HG03342 (cell line): ENCODE data around the gene CASP6.

Experiments
- ATAC-seq: cut with Tn5 transposase; IDR thresholded peaks from one replicate; pipeline ENCODE4 v1.9.1; 2021; ENCODE audit warnings: mild to moderate bottlenecking, moderate library complexity; ENCODE audit not compliant: unreplicated experiment

Gene CASP6

DNA sequence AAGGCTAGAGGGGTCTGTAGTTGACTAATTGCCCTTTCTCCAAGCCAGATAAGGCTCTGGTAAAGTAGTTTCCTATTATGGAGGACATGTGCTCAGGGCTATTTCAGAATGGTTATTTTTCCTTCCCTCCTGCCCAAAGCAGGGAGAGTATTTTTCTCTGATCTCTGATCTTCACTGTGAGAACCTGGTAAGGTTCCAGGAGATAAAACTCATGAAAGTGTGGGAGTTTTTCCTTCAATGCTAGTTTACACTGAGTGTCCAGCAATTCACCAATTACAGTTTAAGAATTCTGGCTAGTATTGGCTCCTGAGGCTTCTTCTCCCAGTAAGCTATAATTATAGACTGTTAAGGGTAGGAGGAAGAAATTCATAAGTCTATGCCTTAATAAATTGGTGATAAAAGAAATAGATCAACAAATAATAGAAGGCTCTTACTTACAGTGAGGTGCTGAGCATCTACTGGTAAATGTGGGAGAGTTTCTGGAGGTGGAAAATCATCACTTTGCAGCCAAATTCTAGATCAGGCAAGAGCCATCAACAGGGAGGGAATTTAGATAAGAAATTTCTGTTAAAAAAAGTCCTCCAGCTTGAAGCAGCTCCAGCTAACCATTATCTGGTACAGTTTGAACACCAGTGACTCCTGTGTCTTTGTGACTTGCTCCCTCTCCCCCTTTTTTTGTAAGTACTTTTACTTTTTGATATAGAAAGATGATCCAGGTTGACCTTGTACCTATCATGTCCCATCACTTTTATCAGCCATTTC, 30.9 kb downstream of the CASP6 start:
- ATAC-seq = no peak

DNA sequence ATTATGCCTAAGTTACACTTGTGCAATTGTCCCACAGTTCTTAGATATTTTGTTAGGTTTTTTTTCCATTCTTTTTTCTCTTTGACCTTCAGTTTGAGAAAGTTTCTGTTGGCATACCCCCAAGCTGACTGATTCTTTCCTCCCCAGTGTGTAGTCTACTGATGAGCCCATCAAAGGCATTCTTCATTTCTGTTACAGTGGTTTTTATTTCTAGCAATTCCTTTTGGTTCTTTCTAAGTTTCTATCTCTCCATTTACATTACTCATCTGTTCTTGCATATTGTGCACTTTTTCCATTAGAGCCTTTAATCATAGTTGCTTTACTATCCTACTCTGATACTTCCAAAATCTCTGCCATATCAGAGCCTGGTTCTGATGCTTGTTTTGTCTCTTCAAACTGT, 31.9 kb downstream of the CASP6 start:
- no peak for ATAC-seq

DNA sequence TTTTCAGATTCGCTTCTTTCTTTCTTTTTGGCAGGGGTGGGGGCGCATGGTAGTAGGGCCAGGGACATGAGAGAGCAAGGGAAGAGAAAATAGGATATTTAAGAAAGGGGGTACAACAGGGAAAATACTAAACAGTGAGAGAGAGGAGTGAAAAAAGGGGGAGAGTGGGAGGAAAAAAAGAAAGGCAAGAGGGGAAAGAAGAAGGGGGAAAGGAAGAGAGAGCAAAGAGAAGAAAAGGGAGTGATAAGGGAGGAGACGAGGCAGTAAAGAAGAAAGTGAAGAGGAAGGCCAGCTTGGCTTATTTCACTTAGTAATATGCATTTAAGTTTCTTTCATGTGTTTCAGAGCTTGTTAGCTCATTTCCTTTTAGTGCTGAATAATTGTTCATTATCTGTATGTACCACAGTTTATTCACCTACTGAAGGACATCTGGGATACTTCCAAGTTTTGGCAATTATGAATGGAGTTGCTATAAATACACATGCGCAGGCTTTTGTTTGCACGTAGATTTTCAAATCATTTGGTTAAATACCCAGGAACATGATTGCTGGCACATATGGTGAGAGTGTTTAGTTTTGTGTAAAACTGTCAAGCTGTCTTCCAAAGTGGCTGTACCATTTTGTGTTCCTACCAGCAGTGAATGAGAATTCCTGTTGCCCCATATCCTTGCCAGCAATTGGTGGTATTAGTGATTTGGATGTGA, 37.3 kb downstream of the CASP6 start:
- no peak for ATAC-seq

DNA sequence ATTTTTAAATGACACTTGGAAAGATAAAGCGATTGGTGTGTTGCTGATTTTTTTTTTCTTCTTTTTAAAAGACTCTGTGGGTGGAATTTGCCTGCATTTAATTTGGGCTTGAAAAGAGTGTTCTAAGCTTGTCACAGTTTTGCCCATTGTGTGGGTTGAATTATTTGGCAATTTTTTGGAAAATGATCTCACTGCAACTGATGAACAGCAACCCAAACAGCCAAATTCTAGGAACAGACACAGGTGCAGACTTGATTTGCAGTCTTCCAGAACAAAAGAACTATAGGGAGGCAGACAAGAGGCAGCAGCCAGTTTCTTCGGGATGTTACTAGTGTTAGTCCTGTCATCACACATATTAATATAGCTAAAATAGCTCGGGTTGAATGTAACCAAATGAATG, 40.5 kb downstream of the CASP6 start:
- ATAC-seq = no peak

DNA sequence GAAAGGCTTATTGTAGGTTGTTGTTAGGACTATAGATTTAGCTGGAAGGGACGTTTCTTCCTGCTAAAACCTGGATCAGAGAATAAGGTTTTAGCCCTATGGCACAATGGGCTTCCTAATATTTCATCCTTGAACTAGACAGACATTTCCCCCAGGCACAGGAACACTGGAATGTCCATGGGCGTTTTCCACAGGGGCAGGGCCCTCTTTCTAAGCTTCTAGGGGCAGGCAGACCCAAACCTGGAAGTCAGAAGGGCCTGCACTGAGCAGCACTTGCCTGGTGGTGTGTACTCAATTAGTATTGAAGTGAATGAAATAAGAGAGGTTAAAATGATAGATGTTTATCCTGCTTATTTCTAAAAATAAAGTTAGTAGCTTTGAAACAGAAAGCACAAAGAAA, 41.1 kb downstream of the CASP6 start:
- no peak for ATAC-seq

DNA sequence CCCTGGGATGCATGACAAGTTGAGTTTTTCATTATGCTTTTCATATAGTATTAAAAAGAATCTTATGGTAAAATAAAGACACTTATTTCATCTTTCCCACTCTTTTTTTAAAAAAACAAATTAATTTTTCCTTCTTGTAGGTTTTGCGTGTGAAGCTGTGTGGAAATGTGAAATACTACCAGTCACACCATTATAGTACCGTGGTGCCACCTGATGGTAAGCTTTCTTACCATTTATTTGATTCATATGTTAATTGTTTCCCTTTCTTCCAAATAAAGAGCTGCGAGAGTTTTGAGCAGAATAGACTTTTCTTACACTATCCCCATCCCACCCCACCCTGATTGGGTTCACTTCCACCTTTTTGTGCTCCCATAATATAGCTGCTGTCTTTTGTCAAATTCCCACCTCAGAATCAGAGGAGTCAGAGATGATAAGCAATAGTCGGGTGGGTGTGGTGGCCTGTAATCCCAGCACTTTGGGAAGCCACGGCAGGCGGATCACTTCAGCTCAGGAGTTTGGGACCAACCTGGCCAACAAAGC, 44.3 kb downstream of the CASP6 start:
- no peak for ATAC-seq

DNA sequence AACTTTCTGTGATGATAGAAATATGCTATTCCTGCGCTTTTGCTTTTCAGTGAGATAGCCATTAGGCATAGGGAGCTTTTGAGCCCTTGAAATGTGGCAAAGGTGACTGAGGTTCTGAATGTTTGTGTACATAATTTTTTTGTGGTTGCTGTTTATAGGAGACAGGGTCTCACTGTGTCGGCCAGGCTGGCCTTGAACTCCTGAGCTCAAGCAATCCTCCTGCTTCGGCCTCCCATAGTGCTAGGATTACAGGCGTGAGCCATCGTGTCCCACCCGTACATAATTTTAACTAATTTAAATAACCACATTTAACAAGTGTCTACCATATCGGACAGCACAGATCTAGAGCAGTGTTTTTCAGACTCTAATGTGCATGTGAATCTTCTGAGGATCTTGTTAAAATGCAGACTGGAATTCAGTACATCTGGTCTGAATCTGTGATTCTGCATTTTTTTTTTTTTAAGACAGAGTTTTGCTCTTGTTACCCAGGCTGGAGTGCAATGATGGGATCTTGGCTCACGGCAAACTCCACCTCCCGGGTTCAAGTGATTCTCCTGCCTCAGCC, 45.3 kb downstream of the CASP6 start:
- ATAC-seq = no peak

DNA sequence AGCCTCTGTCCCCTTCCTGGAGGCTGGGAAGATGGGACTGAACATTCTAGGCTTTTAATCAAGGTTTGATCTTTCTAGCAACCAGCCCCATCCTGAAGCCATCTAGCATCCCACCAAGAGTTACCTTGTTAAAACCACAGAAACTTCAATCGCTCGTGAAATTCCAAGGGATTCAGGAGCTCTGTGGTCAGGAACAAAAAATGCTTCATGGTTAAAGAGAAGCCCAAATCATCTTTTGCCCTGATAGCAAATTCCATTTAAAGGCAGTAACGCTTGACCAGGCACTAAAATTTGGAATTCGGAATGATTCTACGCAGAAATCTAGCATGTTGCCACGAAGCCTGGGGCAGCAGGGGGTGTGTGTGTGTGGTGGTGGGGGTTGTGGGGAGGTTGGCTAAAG, 47.8 kb downstream of the CASP6 start:
- no peak for ATAC-seq

DNA sequence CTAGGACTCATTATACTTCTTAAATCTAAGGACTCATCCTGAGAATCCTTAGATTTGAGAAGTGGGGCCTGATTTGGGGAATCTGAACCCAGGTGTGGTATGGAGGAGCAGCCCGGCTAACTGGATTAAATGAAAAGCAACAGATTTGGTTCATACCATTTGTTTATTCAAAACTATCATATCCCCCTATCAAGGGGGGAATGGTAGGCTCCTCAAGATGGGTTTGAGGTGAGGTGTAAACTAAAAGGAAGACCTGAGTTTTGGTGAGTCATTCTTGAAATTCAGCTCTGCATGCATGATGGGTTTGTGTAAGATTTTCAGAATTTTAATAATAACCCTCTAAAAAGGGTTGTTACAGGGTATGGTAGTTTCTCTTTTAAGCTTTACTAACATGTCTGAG, 53.4 kb downstream of the CASP6 start:
- ATAC-seq = peak; percentile 87

DNA sequence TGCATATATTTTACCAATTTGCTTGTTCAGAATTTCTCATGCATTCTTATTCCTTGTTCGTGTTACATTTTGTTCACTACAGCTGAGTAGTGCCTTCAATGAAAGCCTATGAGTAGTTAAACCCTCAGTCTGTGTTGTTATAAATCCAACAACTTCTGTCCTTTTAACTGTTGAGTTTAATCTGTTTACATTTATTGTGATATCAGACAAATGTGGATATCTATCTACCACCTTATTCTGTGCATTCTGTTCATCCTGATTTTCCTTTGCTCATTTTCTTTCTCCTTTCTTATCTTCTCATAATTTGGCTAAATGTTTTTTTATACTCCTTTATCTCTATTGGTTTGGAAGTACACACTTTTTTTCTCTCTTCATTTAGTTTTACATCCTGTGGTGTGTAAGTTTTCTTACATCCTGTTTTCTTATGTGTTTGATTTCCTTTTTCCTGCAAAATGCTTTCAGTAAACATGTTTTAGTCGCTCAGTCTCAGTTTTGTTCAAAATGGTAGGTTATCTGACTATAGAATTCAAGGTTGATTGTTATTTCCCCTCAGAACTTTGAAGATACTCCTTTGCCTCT, 54.2 kb downstream of the CASP6 start:
- ATAC-seq = no peak

DNA sequence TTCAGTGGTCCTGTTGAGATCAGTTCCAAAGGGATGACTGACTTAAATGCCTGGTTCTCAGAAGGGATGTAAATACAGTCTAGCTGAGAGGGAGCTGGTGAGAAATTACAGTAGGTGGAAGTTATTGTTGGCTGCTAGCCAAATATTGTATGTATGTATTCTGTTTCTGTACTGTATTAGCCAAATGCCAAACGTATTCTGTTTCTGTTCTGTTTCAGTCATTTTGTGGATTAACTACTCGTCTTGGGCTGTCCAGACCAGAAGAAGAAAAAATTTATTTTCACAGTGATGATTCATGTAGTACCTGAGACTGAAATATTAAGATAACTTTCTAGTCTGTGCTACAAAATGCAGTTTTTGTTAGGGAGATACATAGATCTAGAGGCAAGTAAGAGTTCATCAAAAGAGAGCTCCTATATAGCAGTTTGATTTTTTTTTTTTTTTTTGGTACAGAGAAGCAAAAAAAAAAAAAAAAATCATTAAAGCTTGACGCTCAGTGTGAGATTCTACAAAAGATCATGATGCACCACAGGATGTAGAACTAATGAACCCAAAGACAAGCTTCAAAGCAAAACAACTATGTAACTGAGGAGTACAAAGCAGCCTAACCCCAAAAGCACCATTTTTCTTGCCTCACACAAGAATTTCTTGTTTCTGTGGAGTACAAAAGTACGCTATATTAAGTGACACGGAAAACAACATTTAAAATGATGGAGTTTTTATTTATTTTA, 54.8 kb downstream of the CASP6 start:
- peak; percentile 63 for ATAC-seq

DNA sequence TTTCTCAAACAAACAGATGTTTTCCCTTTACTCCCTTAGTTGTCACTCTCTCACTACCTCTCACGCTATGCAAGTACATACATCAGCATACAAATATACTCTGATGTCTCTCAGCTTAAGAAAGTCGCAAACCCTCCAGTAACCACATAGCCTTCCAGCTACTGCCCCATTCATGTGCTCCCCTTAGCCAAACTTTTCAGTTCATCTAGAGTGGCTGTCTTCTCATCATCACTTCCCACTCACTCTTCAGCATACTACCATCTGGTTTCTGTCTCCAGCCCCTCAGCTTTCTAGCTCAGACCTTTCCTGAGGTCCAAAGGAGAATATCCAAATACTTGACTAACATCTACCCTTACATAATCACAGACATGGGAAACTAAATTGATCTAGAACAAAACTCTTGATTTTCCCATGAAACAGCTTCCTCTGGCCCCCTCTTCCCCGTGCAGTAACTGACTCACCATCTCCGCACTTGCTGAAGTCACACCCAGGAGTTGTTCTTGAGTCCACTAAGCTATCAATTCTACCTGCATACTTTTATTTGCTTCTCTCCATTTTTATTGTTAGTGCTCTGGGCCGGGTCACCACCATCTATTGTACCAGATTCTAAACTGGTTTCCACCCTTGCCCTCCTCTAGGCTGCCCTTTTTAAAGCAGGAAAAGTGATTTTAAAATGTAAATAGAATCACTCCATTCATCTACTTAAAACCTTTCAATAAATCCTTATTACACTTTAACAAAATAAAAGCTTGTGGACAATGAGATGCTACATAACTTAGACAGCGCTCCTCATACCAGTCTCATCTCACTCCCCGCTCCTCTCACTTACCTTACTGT, 57.2 kb downstream of the CASP6 start:
- no peak for ATAC-seq

DNA sequence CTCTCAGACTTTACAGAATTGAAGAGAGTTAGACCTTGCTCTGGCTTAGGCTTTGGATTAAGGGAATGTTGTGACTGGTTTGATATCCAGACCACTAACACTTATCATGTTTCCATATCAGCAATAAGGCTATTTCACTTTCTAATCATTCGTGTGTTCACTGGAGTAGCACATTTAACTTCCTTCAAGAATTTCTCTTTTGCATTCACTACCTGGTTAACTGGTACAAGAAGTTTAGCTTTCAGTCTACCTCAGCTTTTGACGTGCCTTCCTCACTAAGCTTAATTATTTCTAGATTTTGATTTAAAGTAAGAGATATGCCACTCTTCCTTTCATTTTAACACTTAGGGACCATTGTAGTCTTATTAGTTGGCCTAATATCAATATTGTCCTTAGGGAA, 62.6 kb downstream of the CASP6 start:
- no peak for ATAC-seq
